HG03159 (cell line): ENCODE data around the gene COL26A1.
"Not testable (repeated sequence)": the region's sequence is repeated elsewhere in the genome, so short reads cannot be mapped to it uniquely, and the experiment has no call there.

Source experiments
- ATAC-seq: cut with Tn5 transposase; IDR thresholded peaks from one replicate; pipeline ENCODE4 v1.9.1; 2021; ENCODE audit warnings: mild to moderate bottlenecking, moderate library complexity; ENCODE audit not compliant: unreplicated experiment

COL26A1 gene

GRCh38 chr7:101436857-101437576 lies 74.3 kb downstream of the COL26A1 start:
- ATAC-seq: no peak

- no peak for ATAC-seq
These were observed 79.2 kb downstream of the COL26A1 start for GRCh38 chr7:101441890-101442289.

- ATAC-seq: no peak
These were observed 79.9 kb downstream of the COL26A1 start for GRCh38 chr7:101442426-101443070.

GRCh38 chr7:101450064-101450463 lies 87.4 kb downstream of the COL26A1 start:
- no peak for ATAC-seq

- ATAC-seq: no peak
These were observed 90.9 kb downstream of the COL26A1 start for GRCh38 chr7:101453617-101454016.

GRCh38 chr7:101457001-101457750 lies 94.5 kb downstream of the COL26A1 start:
- ATAC-seq: no peak

- no peak for ATAC-seq
These were observed 102.5 kb downstream of the COL26A1 start for GRCh38 chr7:101465131-101465530.

- no peak for ATAC-seq
These were observed 103.0 kb downstream of the COL26A1 start for GRCh38 chr7:101465576-101466196.

- no peak for ATAC-seq
These were observed 104.2 kb downstream of the COL26A1 start for GRCh38 chr7:101466871-101467270.

GRCh38 chr7:101468546-101469275 lies 106.0 kb downstream of the COL26A1 start:
- ATAC-seq: no peak

- ATAC-seq: no peak
These were observed 108.2 kb downstream of the COL26A1 start for GRCh38 chr7:101470668-101471487.

GRCh38 chr7:101474178-101474577 lies 111.5 kb downstream of the COL26A1 start:
- no peak for ATAC-seq

GRCh38 chr7:101475691-101476090 lies 113.0 kb downstream of the COL26A1 start:
- not testable (repeated sequence) for ATAC-seq

- no peak for ATAC-seq
These were observed 116.5 kb downstream of the COL26A1 start for GRCh38 chr7:101479217-101479616.

GRCh38 chr7:101486056-101486432 lies 123.4 kb downstream of the COL26A1 start:
- not testable (repeated sequence) for ATAC-seq

- ATAC-seq: no peak
These were observed 123.9 kb downstream of the COL26A1 start for GRCh38 chr7:101486433-101487104.

- no peak for ATAC-seq
These were observed 124.4 kb downstream of the COL26A1 start for GRCh38 chr7:101487105-101487458.

- ATAC-seq: no peak
These were observed 125.1 kb downstream of the COL26A1 start for GRCh38 chr7:101487753-101488152.

- no peak for ATAC-seq
These were observed 126.3 kb downstream of the COL26A1 start for GRCh38 chr7:101488826-101489572.
